ENCODE measurements around the gene ADGRL2.
A peak's percentile ranks its signal among the peaks of the same experiment; 100 is the strongest.

The ADGRL2 gene

GRCh38 chr1:81982523-81982922 lies 181.8 kb downstream of the ADGRL2 start:
- no peak for DNase-seq (ENCODE audit: low read depth)

GRCh38 chr1:81989524-81989923 lies 188.8 kb downstream of the ADGRL2 start:
- no peak for DNase-seq (ENCODE audit: low read depth)

GRCh38 chr1:81990241-81990640 lies 189.5 kb downstream of the ADGRL2 start:
- no peak for DNase-seq (ENCODE audit: low read depth)

- DNase-seq (ENCODE audit: low read depth), result peak; percentile 4
These were observed 197.4 kb downstream of the ADGRL2 start for GRCh38 chr1:81998165-81998564.

GRCh38 chr1:81999364-81999763 lies 198.6 kb downstream of the ADGRL2 start:
- DNase-seq (ENCODE audit: low read depth), result no peak

GRCh38 chr1:82000221-82000620 lies 199.5 kb downstream of the ADGRL2 start:
- DNase-seq (ENCODE audit: low read depth), result no peak

- DNase-seq (ENCODE audit: low read depth), result no peak
These were observed 200.6 kb downstream of the ADGRL2 start for GRCh38 chr1:82001345-82001744.

- DNase-seq (ENCODE audit: low read depth), result no peak
These were observed 207.1 kb downstream of the ADGRL2 start for GRCh38 chr1:82007804-82008203.

GRCh38 chr1:82013702-82014101 lies 213.0 kb downstream of the ADGRL2 start:
- no peak for DNase-seq (ENCODE audit: low read depth)

GRCh38 chr1:82015444-82015843 lies 214.7 kb downstream of the ADGRL2 start:
- DNase-seq (ENCODE audit: low read depth), result no peak

GRCh38 chr1:82018319-82018718 lies 217.6 kb downstream of the ADGRL2 start:
- DNase-seq (ENCODE audit: low read depth), result no peak

GRCh38 chr1:82019508-82019907 lies 218.8 kb downstream of the ADGRL2 start:
- no peak for DNase-seq (ENCODE audit: low read depth)

GRCh38 chr1:82030830-82031229 lies 230.1 kb downstream of the ADGRL2 start:
- DNase-seq (ENCODE audit: low read depth), result no peak

- DNase-seq (ENCODE audit: low read depth), result no peak
These were observed 231.3 kb downstream of the ADGRL2 start for GRCh38 chr1:82032068-82032467.

GRCh38 chr1:82034812-82035211 lies 234.1 kb downstream of the ADGRL2 start:
- no peak for DNase-seq (ENCODE audit: low read depth)

Data from fibroblast of gingiva (primary cell).